ENCODE results near the gene TOMM20L.

GRCh38 chr14:58426670-58427280 is 31.0 kb downstream of the TOMM20L start:
- no peak for TF ChIP-seq POLR2A (IDR thresholded peaks at IDR 0.05)
- TF ChIP-seq, protein P1, sequence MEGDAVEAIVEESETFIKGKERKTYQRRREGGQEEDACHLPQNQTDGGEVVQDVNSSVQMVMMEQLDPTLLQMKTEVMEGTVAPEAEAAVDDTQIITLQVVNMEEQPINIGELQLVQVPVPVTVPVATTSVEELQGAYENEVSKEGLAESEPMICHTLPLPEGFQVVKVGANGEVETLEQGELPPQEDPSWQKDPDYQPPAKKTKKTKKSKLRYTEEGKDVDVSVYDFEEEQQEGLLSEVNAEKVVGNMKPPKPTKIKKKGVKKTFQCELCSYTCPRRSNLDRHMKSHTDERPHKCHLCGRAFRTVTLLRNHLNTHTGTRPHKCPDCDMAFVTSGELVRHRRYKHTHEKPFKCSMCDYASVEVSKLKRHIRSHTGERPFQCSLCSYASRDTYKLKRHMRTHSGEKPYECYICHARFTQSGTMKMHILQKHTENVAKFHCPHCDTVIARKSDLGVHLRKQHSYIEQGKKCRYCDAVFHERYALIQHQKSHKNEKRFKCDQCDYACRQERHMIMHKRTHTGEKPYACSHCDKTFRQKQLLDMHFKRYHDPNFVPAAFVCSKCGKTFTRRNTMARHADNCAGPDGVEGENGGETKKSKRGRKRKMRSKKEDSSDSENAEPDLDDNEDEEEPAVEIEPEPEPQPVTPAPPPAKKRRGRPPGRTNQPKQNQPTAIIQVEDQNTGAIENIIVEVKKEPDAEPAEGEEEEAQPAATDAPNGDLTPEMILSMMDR (IDR thresholded peaks at IDR 0.05) = no peak
- no peak for TF ChIP-seq EP300 (IDR thresholded peaks at IDR 0.05)
